ENCODE measurements around the gene GATC.

DNA sequence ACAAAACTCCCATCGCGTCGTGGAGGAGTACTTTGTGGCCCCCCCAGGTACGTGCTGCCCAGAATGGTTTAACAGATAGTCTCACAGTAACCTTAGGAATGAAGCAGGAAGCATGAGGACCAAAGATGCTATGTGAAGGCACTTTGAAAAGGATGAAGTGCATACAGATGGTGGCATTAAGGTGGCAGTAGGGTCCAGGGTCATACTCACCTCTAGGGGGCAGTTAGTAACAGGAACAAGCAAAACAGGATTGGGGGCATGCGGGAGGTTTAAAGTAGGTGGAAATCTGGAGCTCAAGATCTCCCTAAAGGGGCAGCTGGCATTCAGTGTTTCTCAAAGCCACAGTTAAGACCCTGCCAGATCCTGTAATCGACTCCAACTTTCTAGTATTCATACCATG, 10.9 kb downstream of the GATC start:
- TF ChIP-seq POLR2A (IDR thresholded peaks at IDR 0.05) (no peak), CTCF (IDR thresholded peaks at IDR 0.05) (no peak)
